ENCODE measurements around the gene SOD1. TPM values are rescaled to one million over a fixed set of nuclear protein-coding genes. Genes with fewer than 3 reads are reported as not detected.

The SOD1 gene
- total and polyA plus RNA-seq, 2 of the 8 experiments (the other 6 are each of a cell fraction or from before 2014, with no cell fraction given): 192 to 226 TPM

DNA sequence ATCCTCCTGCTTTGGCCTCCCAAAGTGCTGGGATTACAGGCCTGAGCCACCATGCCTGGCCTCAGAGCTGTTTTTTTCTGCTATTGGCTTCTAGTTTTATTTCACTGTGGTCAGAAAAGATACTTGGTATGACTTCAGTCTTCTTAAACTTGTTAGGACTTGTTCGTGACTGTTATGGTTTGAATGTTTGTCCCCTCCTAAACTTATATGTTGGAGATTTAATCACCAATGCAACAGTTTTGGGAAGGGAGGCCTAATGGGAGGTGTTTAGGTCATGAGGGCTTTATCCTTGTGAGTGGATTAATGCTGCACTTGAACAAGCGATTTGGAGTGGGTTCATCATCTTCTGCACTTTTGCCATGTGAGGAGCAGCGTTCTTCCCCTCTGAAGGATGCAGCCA is 24.5 kb upstream of the SOD1 start (continued):
- no peak for TF ChIP-seq MAFK (IDR thresholded peaks at IDR 0.05; ENCODE audit: low read depth, low read length)
- TF ChIP-seq, protein P1, sequence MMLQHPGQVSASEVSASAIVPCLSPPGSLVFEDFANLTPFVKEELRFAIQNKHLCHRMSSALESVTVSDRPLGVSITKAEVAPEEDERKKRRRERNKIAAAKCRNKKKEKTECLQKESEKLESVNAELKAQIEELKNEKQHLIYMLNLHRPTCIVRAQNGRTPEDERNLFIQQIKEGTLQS (IDR thresholded peaks at IDR 0.05; ENCODE audit: insufficient read depth, low read depth, low read length): no peak
- no peak for TF ChIP-seq SRF (IDR thresholded peaks at IDR 0.05; ENCODE audit: low read depth, low read length)
